ENCODE measurements around the gene FTL. TPM values are rescaled to one million over a fixed set of nuclear protein-coding genes. Genes with fewer than 3 reads are reported as not detected.

The FTL gene
- total RNA-seq, 2 experiments from 2014 or later = 616 to 627 TPM

DNA sequence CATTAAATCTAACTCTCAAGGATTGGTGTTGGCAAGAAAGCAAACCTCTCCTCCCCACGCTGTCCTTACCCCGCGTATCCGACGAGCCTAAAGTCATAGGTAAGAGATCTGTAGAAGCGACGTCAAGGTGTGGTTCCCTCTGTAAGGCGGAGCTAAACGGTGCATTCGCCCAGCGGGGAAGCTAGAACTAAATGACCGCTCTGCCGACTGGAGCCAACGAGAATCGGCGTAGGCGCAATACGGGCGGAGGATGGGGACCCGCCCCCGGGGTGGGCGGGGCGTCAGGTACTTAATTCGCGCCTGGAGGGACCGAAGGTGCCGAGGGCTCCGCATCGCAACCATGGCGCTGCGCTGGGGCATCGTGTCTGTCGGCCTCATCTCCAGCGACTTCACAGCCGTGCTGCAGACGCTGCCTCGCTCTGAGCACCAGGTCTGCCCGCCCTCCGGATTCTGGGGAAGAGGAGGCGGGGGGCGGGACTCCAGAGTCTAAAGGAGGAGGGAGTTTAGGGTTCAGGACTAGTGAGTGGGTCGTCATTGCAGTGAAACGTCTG, 31.7 kb upstream of the FTL start, which contains the start of gene DHDH:
Gene DHDH, plus strand, starts transcription at position 318 of the 551 bp plus-strand sequence. Its CDS starts 23 bp downstream, at position 341.
- CTCF ChIA-PET = interaction anchor here (1.2 to 1.7 kb wide), 2 partner anchors 34 to 38 kb away, joined by 3 to 8 read pairs; partner anchors contain the start of gene NUCB1
- no peaks in the 10 kb centered on the region for H3K9me3 ChIP-seq (ENCODE audit: control insufficient read depth in 1 of 2, insufficient read depth in 1 of 2, low read length in 2 of 2)
- TF ChIP-seq, protein P1, sequence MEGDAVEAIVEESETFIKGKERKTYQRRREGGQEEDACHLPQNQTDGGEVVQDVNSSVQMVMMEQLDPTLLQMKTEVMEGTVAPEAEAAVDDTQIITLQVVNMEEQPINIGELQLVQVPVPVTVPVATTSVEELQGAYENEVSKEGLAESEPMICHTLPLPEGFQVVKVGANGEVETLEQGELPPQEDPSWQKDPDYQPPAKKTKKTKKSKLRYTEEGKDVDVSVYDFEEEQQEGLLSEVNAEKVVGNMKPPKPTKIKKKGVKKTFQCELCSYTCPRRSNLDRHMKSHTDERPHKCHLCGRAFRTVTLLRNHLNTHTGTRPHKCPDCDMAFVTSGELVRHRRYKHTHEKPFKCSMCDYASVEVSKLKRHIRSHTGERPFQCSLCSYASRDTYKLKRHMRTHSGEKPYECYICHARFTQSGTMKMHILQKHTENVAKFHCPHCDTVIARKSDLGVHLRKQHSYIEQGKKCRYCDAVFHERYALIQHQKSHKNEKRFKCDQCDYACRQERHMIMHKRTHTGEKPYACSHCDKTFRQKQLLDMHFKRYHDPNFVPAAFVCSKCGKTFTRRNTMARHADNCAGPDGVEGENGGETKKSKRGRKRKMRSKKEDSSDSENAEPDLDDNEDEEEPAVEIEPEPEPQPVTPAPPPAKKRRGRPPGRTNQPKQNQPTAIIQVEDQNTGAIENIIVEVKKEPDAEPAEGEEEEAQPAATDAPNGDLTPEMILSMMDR (IDR thresholded peaks at IDR 0.05) = no peak
- DNase-seq (peak; percentile 77 to 96 (median 86)), ATAC-seq (ENCODE audit: poor library complexity) (peak; percentile 96)
- Mint-ChIP-seq H3K4me3 (peak within 1 kb of the TSS; percentile 82), H3K27me3 (no peaks in the 10 kb centered on the region), H3K9me3 (no peaks in the 10 kb centered on the region), H3K27ac (peak within 1 kb of the TSS; percentile 77), H3K36me3 (ENCODE audit: low read depth) (no peaks in the 10 kb centered on the region), H3K4me1 (ENCODE audit: low read depth) (peaks cover 20% of the 10 kb centered on the region)
- no peaks in the 10 kb centered on the region for H3K36me3 ChIP-seq (ENCODE audit: insufficient read depth, low read length)
- H3K4me1 ChIP-seq (ENCODE audit: insufficient read depth, low read length) = peaks cover 14% of the 10 kb centered on the region
- H3K27me3 ChIP-seq (ENCODE audit: control insufficient read depth in 1 of 2, insufficient read depth in 2 of 2, low read length in 2 of 2) = no peaks in the 10 kb centered on the region
- H3K27ac ChIP-seq (ENCODE audit: low read depth in 1 of 2, low read length in 2 of 2) = peak within 1 kb of the TSS in 1 of 2 donors; percentile 25
- POLR2A ChIA-PET = interaction anchor here (0.7 to 1.9 kb wide), 9 partner anchors 15 to 61 kb away, joined by 3 to 15 read pairs (median 6); partner anchors contain the start of genes FTL, NUCB1, PPP1R15A and RUVBL2
- H3K4me3 ChIP-seq (ENCODE audit: low read length) = peak within 1 kb of the TSS; percentile 63
- intact Hi-C loops (cut with DNase I, micrococcal nuclease) = loop anchor here in 1 of 2 experiments (2.0 to 5.0 kb wide), 3 partner anchors 33 to 59 kb away; partner anchors contain the start of genes GYS1, NUCB1 and RUVBL2

GRCh38 chr19:48934837-48935236, 30.3 kb upstream of the FTL start:
- CTCF ChIA-PET = no interaction called here
- H3K36me3 Mint-ChIP-seq (ENCODE audit: low read depth) = peaks cover 5% of the 10 kb centered on the region

GRCh38 chr19:48935864-48936263, 29.2 kb upstream of the FTL start:
- CTCF ChIA-PET = interaction anchor here (0.6 to 0.7 kb wide), 2 partner anchors 82 to 93 kb away, joined by 3 read pairs; no protein-coding TSS in a partner anchor
- no peaks in the 10 kb centered on the region for H3K36me3 ChIP-seq (ENCODE audit: insufficient read depth, low read length)
- TF ChIP-seq, protein P1 (IDR thresholded peaks at IDR 0.05) = no peak
- H3K27me3 ChIP-seq (ENCODE audit: control insufficient read depth in 1 of 2, insufficient read depth in 2 of 2, low read length in 2 of 2) = no peaks in the 10 kb centered on the region
- peaks cover 14% of the 10 kb centered on the region for H3K4me1 ChIP-seq (ENCODE audit: insufficient read depth, low read length)
- H3K27me3 Mint-ChIP-seq = no peaks in the 10 kb centered on the region
- H3K9me3 ChIP-seq (ENCODE audit: control insufficient read depth in 1 of 2, insufficient read depth in 1 of 2, low read length in 2 of 2) = peaks cover 0 to 6% of the 10 kb centered on the region in 2 experiments
- no peak overlapping the region for H3K27ac Mint-ChIP-seq
- DNase-seq (no peak), ATAC-seq (ENCODE audit: poor library complexity) (no peak)
- no peak overlapping the region for H3K4me3 Mint-ChIP-seq
- peaks cover 20% of the 10 kb centered on the region for H3K4me1 Mint-ChIP-seq (ENCODE audit: low read depth)
- no peak overlapping the region for H3K4me3 ChIP-seq (ENCODE audit: low read length)
- H3K36me3 Mint-ChIP-seq (ENCODE audit: low read depth) = peaks cover 5% of the 10 kb centered on the region
- H3K27ac ChIP-seq (ENCODE audit: low read depth in 1 of 2, low read length in 2 of 2) = no peak overlapping the region
- POLR2A ChIA-PET = interaction anchor here (0.7 kb wide), 1 partner anchor 60 kb away, joined by 4 read pairs; no protein-coding TSS in a partner anchor
- no peaks in the 10 kb centered on the region for H3K9me3 Mint-ChIP-seq
- intact Hi-C loops (cut with DNase I, micrococcal nuclease) = no loop called here

More at GRCh38 chr19:48934837-48935236, 30.3 kb upstream of the FTL start:
- H3K36me3 ChIP-seq (ENCODE audit: insufficient read depth, low read length) = no peaks in the 10 kb centered on the region
- intact Hi-C loops (cut with DNase I, micrococcal nuclease) = loop anchor here in 1 of 2 experiments (5.0 kb wide), 1 partner anchor 37 kb away; no protein-coding TSS in a partner anchor
- TF ChIP-seq, protein P1 (IDR thresholded peaks at IDR 0.05) = no peak
- Mint-ChIP-seq H3K4me1 (ENCODE audit: low read depth) (peaks cover 20% of the 10 kb centered on the region), H3K27me3 (no peaks in the 10 kb centered on the region), H3K9me3 (no peaks in the 10 kb centered on the region), H3K4me3 (peak overlapping the region; percentile 45), H3K27ac (no peak overlapping the region)
- H3K27ac ChIP-seq (ENCODE audit: low read depth in 1 of 2, low read length in 2 of 2) = no peak overlapping the region
- no peak overlapping the region for H3K4me3 ChIP-seq (ENCODE audit: low read length)
- H3K4me1 ChIP-seq (ENCODE audit: insufficient read depth, low read length) = peaks cover 14% of the 10 kb centered on the region
- no peaks in the 10 kb centered on the region for H3K27me3 ChIP-seq (ENCODE audit: control insufficient read depth in 1 of 2, insufficient read depth in 2 of 2, low read length in 2 of 2)
- ATAC-seq (ENCODE audit: poor library complexity) (no peak), DNase-seq (no peak)
- POLR2A ChIA-PET = no interaction called here
- no peaks in the 10 kb centered on the region for H3K9me3 ChIP-seq (ENCODE audit: control insufficient read depth in 1 of 2, insufficient read depth in 1 of 2, low read length in 2 of 2)

Data from CD4-positive, alpha-beta T cell (primary cell).